GM21515 (cell line): ENCODE measurements around the gene PTPRU.

Experiments used
- ATAC-seq: cut with Tn5 transposase; IDR thresholded peaks from one replicate; pipeline ENCODE4 v1.9.1; 2021; ENCODE audit not compliant: unreplicated experiment

PTPRU gene

GRCh38 chr1:29243023-29243870 is 6.9 kb downstream of the PTPRU start:
- no peak for ATAC-seq

- ATAC-seq, result no peak
These were observed 7.5 kb downstream of the PTPRU start for GRCh38 chr1:29243871-29244200.

GRCh38 chr1:29245261-29245660 is 8.9 kb downstream of the PTPRU start:
- no peak for ATAC-seq

- no peak for ATAC-seq
These were observed 9.6 kb downstream of the PTPRU start for GRCh38 chr1:29245876-29246275.

- ATAC-seq, result no peak
These were observed 10.7 kb downstream of the PTPRU start for GRCh38 chr1:29247044-29247443.

- ATAC-seq, result no peak
These were observed 11.4 kb downstream of the PTPRU start for GRCh38 chr1:29247571-29248273.

GRCh38 chr1:29248409-29248808 is 12.1 kb downstream of the PTPRU start:
- no peak for ATAC-seq

GRCh38 chr1:29249170-29249691 is 12.9 kb downstream of the PTPRU start:
- ATAC-seq, result no peak

- ATAC-seq, result no peak
These were observed 13.7 kb downstream of the PTPRU start for GRCh38 chr1:29249951-29250581.

- no peak for ATAC-seq
These were observed 15.1 kb downstream of the PTPRU start for GRCh38 chr1:29251164-29252124.

GRCh38 chr1:29253180-29253579 is 16.9 kb downstream of the PTPRU start:
- no peak for ATAC-seq

GRCh38 chr1:29254346-29254745 is 18.0 kb downstream of the PTPRU start:
- ATAC-seq, result no peak

GRCh38 chr1:29255134-29255666 is 18.9 kb downstream of the PTPRU start:
- ATAC-seq, result no peak

GRCh38 chr1:29256394-29256793 is 20.1 kb downstream of the PTPRU start:
- no peak for ATAC-seq

- no peak for ATAC-seq
These were observed 20.9 kb downstream of the PTPRU start for GRCh38 chr1:29256979-29257804.

- no peak for ATAC-seq
These were observed 22.1 kb downstream of the PTPRU start for GRCh38 chr1:29258189-29258975.

GRCh38 chr1:29258976-29259801 is 22.9 kb downstream of the PTPRU start:
- no peak for ATAC-seq
